Loucy (cell line): ENCODE results near the gene PIGR.

Source experiments
- H2AFZ ChIP-seq: fragments of 200-600 bp; sonication (generic); 2 replicates; pipeline ENCODE4 v1.6.0; 2016; ENCODE audit warnings: antibody characterized with exemption, mild to moderate bottlenecking, low read length, moderate library complexity
- H3F3A ChIP-seq: fragments of 200-600 bp; 2 replicates; pipeline ENCODE4 v1.6.0; 2016; ENCODE audit warnings: antibody characterized with exemption, low read depth, mild to moderate bottlenecking
- H3K27me3 ChIP-seq: fragments of 200-600 bp; sonication (generic); 2 replicates; pipeline ENCODE4 v1.6.1; 2014; ENCODE audit warnings: low read length, mild to moderate bottlenecking; ENCODE audit not compliant: insufficient read depth, poor library complexity, severe bottlenecking
- H3K36me3 ChIP-seq: fragments of 200-600 bp; sonication (generic); 2 replicates; pipeline ENCODE4 v1.6.1; 2016; ENCODE audit warnings: low read length; ENCODE audit not compliant: insufficient read depth
- H3K4me1 ChIP-seq: fragments of 200-600 bp; sonication (generic); 2 replicates; pipeline ENCODE4 v1.5.1; 2014; ENCODE audit warnings: low read length, mild to moderate bottlenecking; ENCODE audit not compliant: insufficient read depth, poor library complexity, severe bottlenecking
- H3K4me2 ChIP-seq: fragments of 200-600 bp; sonication (generic); 2 replicates; pipeline ENCODE4 v1.6.0; 2014; ENCODE audit warnings: antibody characterized with exemption, low read length, low read depth, mild to moderate bottlenecking; ENCODE audit not compliant: poor library complexity, severe bottlenecking
- H3K4me3 ChIP-seq: fragments of 200-600 bp; sonication (generic); 2 replicates; pipeline ENCODE4 v1.5.1; 2014; ENCODE audit warnings: low read length, mild to moderate bottlenecking, mixed read lengths; ENCODE audit not compliant: poor library complexity, severe bottlenecking
- H3K79me2 ChIP-seq: fragments of 200-600 bp; sonication (generic); 2 replicates; pipeline ENCODE4 v1.6.1; 2014; ENCODE audit warnings: low read length; ENCODE audit not compliant: insufficient read depth
- H3K9ac ChIP-seq: fragments of 200-600 bp; sonication (generic); 2 replicates; pipeline ENCODE4 v1.6.0; 2014; ENCODE audit warnings: mild to moderate bottlenecking, low read depth, low read length, moderate library complexity; ENCODE audit not compliant: poor library complexity, severe bottlenecking
- H3K9me2 ChIP-seq: fragments of 200-600 bp; sonication (generic); replicated peaks from 2 replicates; pipeline ENCODE4 v1.6.1; 2016; ENCODE audit warnings: low read depth, low read length, mixed read lengths
- H3K9me3 ChIP-seq: fragments of 200-600 bp; sonication (generic); 2 replicates; pipeline ENCODE4 v1.6.1; 2014; ENCODE audit warnings: mild to moderate bottlenecking, antibody characterized with exemption, low read length, low read depth; ENCODE audit not compliant: insufficient read depth
- H4K20me1 ChIP-seq: fragments of 200-600 bp; sonication (generic); 2 replicates; pipeline ENCODE4 v1.6.0; 2014; ENCODE audit warnings: antibody characterized with exemption, low read length, mild to moderate bottlenecking; ENCODE audit not compliant: insufficient read depth, poor library complexity, severe bottlenecking
- CTCF ChIP-seq: fragments of 200-600 bp; sonication (generic); conservative IDR thresholded peaks from 2 replicates; pipeline ENCODE4 v1.5.1; 2014; ENCODE audit warnings: mild to moderate bottlenecking, antibody characterized with exemption, low read length
- EZH2phosphoT487 ChIP-seq: fragments of 200-600 bp; IDR thresholded peaks from 2 replicates; pipeline ENCODE4 v1.6.1; 2018; ENCODE audit warnings: antibody characterized with exemption, mild to moderate bottlenecking, moderate library complexity, borderline replicate concordance

Gene PIGR

DNA sequence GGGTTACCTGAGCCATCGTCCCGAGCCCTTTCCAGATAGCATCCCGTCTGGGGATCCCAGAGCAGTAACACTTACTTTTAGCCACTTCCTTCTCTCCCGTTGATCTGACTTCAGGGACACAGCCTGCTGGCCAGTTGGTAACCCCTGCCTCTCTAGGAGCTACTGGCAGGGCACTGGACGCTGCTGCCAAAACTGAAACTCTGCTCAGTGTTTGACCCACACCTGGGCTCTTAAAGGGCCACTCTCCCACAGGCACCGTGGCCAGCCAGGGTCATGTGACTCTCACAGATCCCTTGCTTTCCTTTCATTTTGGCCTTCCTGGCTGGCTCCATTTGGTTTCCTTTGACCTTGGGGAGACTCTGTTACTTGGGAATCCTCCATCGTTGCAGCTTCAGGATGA, at the start of gene PIGR:
Gene PIGR, minus strand, starts transcription at position 206 of the 400 bp plus-strand sequence. CDS start 5,935 bp downstream, outside the sequence.
- H3K27me3 ChIP-seq, result no peaks in the 10 kb centered on the region
- no peaks in the 10 kb centered on the region for H3K36me3 ChIP-seq
- no peaks in the 10 kb centered on the region for H4K20me1 ChIP-seq
- H3K4me1 ChIP-seq, result no peaks in the 10 kb centered on the region
- H3F3A ChIP-seq, result no peaks in the 10 kb centered on the region
- no peak for TF ChIP-seq EZH2phosphoT487
- TF ChIP-seq CTCF, result no peak
- H3K9me3 ChIP-seq, result no peaks in the 10 kb centered on the region
- H3K4me2 ChIP-seq, result no peak within 1 kb of the TSS
- H3K4me3 ChIP-seq, result no peak within 1 kb of the TSS
- no peak within 1 kb of the TSS for H3K9ac ChIP-seq
- H2AFZ ChIP-seq, result no peak within 1 kb of the TSS
- H3K9me2 ChIP-seq, result no peaks in the 10 kb centered on the region
- H3K79me2 ChIP-seq, result no peaks in the 10 kb centered on the region

- Histone ChIP-seq H3K36me3 (no peaks in the 10 kb centered on the region), H3K4me1 (no peaks in the 10 kb centered on the region), H4K20me1 (no peaks in the 10 kb centered on the region), H3K9me3 (no peaks in the 10 kb centered on the region), H3F3A (no peaks in the 10 kb centered on the region), H2AFZ (no peak overlapping the region), H3K79me2 (no peaks in the 10 kb centered on the region), H3K4me2 (no peak overlapping the region), H3K27me3 (peaks cover 14% of the 10 kb centered on the region), H3K9ac (no peak overlapping the region), H3K4me3 (no peak overlapping the region), H3K9me2 (no peaks in the 10 kb centered on the region)
- TF ChIP-seq EZH2phosphoT487 (no peak), CTCF (no peak)
Observed at GRCh38 chr1:206992790-206993189, 46.5 kb upstream of the PIGR start.

- Histone ChIP-seq H3K9ac (no peak overlapping the region), H3K36me3 (no peaks in the 10 kb centered on the region), H2AFZ (no peak overlapping the region), H3K79me2 (no peaks in the 10 kb centered on the region), H3K9me2 (no peaks in the 10 kb centered on the region), H3K4me3 (no peak overlapping the region), H3K4me2 (no peak overlapping the region), H3K9me3 (no peaks in the 10 kb centered on the region), H4K20me1 (no peaks in the 10 kb centered on the region), H3K4me1 (no peaks in the 10 kb centered on the region), H3F3A (no peaks in the 10 kb centered on the region), H3K27me3 (peaks cover 3% of the 10 kb centered on the region)
- TF ChIP-seq CTCF (no peak), EZH2phosphoT487 (no peak)
Observed at GRCh38 chr1:206987873-206988272, 41.6 kb upstream of the PIGR start.
